ENCODE measurements around the gene NCR2.

- TF ChIP-seq POLR2A (IDR thresholded peaks at IDR 0.05) (no peak), POLR2AphosphoS5 (IDR thresholded peaks at IDR 0.05) (no peak)
- TF ChIP-seq, protein P1, sequence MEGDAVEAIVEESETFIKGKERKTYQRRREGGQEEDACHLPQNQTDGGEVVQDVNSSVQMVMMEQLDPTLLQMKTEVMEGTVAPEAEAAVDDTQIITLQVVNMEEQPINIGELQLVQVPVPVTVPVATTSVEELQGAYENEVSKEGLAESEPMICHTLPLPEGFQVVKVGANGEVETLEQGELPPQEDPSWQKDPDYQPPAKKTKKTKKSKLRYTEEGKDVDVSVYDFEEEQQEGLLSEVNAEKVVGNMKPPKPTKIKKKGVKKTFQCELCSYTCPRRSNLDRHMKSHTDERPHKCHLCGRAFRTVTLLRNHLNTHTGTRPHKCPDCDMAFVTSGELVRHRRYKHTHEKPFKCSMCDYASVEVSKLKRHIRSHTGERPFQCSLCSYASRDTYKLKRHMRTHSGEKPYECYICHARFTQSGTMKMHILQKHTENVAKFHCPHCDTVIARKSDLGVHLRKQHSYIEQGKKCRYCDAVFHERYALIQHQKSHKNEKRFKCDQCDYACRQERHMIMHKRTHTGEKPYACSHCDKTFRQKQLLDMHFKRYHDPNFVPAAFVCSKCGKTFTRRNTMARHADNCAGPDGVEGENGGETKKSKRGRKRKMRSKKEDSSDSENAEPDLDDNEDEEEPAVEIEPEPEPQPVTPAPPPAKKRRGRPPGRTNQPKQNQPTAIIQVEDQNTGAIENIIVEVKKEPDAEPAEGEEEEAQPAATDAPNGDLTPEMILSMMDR (IDR thresholded peaks at IDR 0.05 in 8 of 11, conservative IDR thresholded peaks at IDR 0.05 in 3 of 11), result no peak
These were observed 41.7 kb downstream of the NCR2 start for GRCh38 chr6:41377071-41377470.

All from spleen (tissue), 7 donors.